MM.1S (cell line): ENCODE data around the gene BCAS4.

Experiments
- CTCF ChIP-seq: fragments of 300-600 bp; sonication (generic); IDR thresholded peaks from 2 replicates; pipeline ENCODE4 v1.5.1; 2016; ENCODE audit warnings: antibody characterized with exemption, low read length, mixed read lengths
- EZH2 ChIP-seq: fragments of 300-600 bp; sonication (generic); optimal IDR thresholded peaks from 2 replicates; pipeline ENCODE3; 2017; ENCODE audit warnings: low read depth, mild to moderate bottlenecking, antibody characterized with exemption, low read length, mixed read lengths
- EZH2phosphoT487 ChIP-seq: fragments of 300-600 bp; sonication (generic); IDR thresholded peaks from 2 replicates; pipeline ENCODE4 v1.6.1; 2018; ENCODE audit warnings: antibody characterized with exemption, low read length

- TF ChIP-seq CTCF: no peak
- TF ChIP-seq EZH2phosphoT487: no peak
- no peak for TF ChIP-seq EZH2
Observed at GRCh38 chr20:50857348-50857747, 62.5 kb downstream of the BCAS4 start.
